Smooth muscle cell (in vitro differentiated cells): ENCODE data around the gene FOLR3. TPM values are rescaled to one million over a fixed set of nuclear protein-coding genes. Genes with fewer than 3 reads are reported as not detected.

Source experiments
- DNase-seq: peaks from one replicate; lab custom pipeline; 2025; ENCODE audit not compliant: unreplicated experiment; lab: John Stamatoyannopoulos, UW
- H2AFZ ChIP-seq: fragments of 200-600 bp; sonication (generic); 2 replicates; pipeline ENCODE4 v1.6.0; 2016; ENCODE audit warnings: antibody characterized with exemption, low read depth, mild to moderate bottlenecking
- H3F3A ChIP-seq: fragments of 200-600 bp; sonication (generic); 2 replicates; pipeline ENCODE4 v1.6.0; 2017; ENCODE audit warnings: antibody characterized with exemption, low read depth
- H3K27ac ChIP-seq: fragments of 200-600 bp; sonication (generic); 2 replicates; pipeline ENCODE4 v1.5.1; 2016; ENCODE audit warnings: low read depth, mild to moderate bottlenecking
- H3K27me3 ChIP-seq: fragments of 200-600 bp; sonication (generic); 2 replicates; pipeline ENCODE4 v1.6.1; 2016; ENCODE audit warnings: low read depth, mild to moderate bottlenecking
- H3K36me3 ChIP-seq: fragments of 200-600 bp; sonication (generic); 2 replicates; pipeline ENCODE4 v1.5.1; 2016; ENCODE audit warnings: low read depth
- H3K4me1 ChIP-seq: fragments of 200-600 bp; sonication (generic); 2 replicates; pipeline ENCODE4 v1.5.1; 2016; ENCODE audit warnings: low read depth
- H3K4me2 ChIP-seq: fragments of 200-600 bp; sonication (generic); 2 replicates; pipeline ENCODE4 v1.6.0; 2016; ENCODE audit warnings: mild to moderate bottlenecking
- H3K4me3 ChIP-seq: fragments of 200-600 bp; sonication (generic); 2 replicates; pipeline ENCODE4 v1.5.1; 2016; ENCODE audit warnings: mild to moderate bottlenecking
- H3K79me2 ChIP-seq: fragments of 200-600 bp; sonication (generic); 2 replicates; pipeline ENCODE4 v1.6.0; 2016; ENCODE audit warnings: low read depth, mild to moderate bottlenecking
- H3K9ac ChIP-seq: fragments of 200-600 bp; sonication (generic); 2 replicates; pipeline ENCODE4 v1.6.0; 2016; ENCODE audit warnings: low read depth
- H3K9me3 ChIP-seq: fragments of 200-600 bp; sonication (generic); replicated peaks from 2 replicates; pipeline ENCODE4 v1.5.1; 2016; ENCODE audit warnings: low read depth
- H4K20me1 ChIP-seq: fragments of 200-600 bp; sonication (generic); 2 replicates; pipeline ENCODE4 v1.6.0; 2016; ENCODE audit warnings: low read depth
- WGBS: methylation state at CpG from one replicate; pipeline ENCODE4 v1.1.7; 2016; ENCODE audit warnings: low lambda C conversion rate; 5-methylcytosine and 5-hydroxymethylcytosine counted together
- polyA plus RNA-seq: library from polyadenylated mRNA; unstranded; fragments of >200 nt; fragmentation: Nextera tagmentation; extraction: Ambion mirVana; gene quantifications from 2 replicates; pipeline ENCODE4 v1.2.1, GENCODE V29; 2016
- total RNA-seq: library from RNA; depleted of rRNA; stranded (reverse); fragments of >200 nt; gene quantifications from 2 replicates; pipeline ENCODE4 v1.2.3, GENCODE V29; 2014
- TF ChIP-seq, protein P1 (sequence below): fragments of 200-600 bp; sonication (generic); IDR thresholded peaks from 2 replicates; pipeline ENCODE4 v1.5.1; 2017; ENCODE audit warnings: borderline replicate concordance, mild to moderate bottlenecking, antibody characterized with exemption; ENCODE audit not compliant: insufficient read depth, poor library complexity, severe bottlenecking

FOLR3 gene
- total and polyA plus RNA-seq, 2 experiments from 2014 or later = not detected

DNA sequence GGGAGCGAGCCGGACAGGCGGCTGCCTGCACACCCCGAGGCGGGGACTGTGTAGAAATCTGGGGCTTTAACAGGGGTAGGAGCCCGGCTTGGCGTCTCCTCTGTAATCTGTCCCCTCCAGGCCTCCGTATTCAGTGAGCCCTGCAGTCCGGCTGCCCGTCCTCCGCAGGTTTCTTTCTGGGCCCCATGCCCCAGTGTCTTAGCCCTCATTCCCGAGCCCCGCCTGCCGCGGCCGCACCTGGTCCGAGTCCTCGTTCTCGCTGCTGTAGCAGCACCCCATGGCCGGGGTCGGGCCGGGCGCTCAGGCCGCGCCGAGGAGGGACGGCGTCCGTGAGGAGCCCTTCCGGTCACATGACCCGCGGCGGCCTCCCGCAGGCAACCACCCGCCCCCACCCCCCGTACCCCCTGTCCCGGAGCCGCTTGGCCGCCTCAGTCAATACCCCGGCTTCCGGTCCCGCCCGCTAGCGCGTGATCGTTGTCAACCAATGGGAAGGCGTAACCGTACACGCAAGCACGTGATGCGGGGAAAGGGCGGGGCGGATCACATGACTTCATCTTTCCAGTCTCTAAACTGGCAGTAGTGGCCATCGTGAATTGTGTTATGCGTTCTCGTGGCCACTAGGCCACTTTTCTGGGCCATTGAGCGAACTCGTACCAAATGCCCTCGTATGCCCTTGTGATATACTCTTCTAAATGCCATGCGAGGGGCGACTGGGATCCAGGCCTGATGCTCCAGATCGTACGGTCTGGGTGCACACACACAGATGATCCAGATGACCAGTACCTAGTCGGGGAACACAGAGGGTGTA is 32.4 kb upstream of the FOLR3 start, which contains the start of gene LAMTOR1:
LAMTOR1 (minus strand) TSS at position 352 of the 808 bp plus-strand sequence; CDS start at position 279, 73 bp downstream.
- H3K4me1 ChIP-seq = peaks cover 8% of the 10 kb centered on the region
- peak within 1 kb of the TSS; percentile 49 for H2AFZ ChIP-seq
- H3K79me2 ChIP-seq = peaks cover 37% of the 10 kb centered on the region
- H3K4me2 ChIP-seq = peak within 1 kb of the TSS; percentile 98
- peak within 1 kb of the TSS; percentile 96 for H3K9ac ChIP-seq
- peak within 1 kb of the TSS; percentile 84 for H3K4me3 ChIP-seq
- peak; percentile 94 for DNase-seq
- 7% methylated on average over 44 of the region's 64 CpGs for WGBS
- no peaks in the 10 kb centered on the region for H3K27me3 ChIP-seq
- no peaks in the 10 kb centered on the region for H3K36me3 ChIP-seq
- no peaks in the 10 kb centered on the region for H4K20me1 ChIP-seq
- no peaks in the 10 kb centered on the region for H3K9me3 ChIP-seq
- H3K27ac ChIP-seq = peak within 1 kb of the TSS; percentile 90
- TF ChIP-seq, protein P1, sequence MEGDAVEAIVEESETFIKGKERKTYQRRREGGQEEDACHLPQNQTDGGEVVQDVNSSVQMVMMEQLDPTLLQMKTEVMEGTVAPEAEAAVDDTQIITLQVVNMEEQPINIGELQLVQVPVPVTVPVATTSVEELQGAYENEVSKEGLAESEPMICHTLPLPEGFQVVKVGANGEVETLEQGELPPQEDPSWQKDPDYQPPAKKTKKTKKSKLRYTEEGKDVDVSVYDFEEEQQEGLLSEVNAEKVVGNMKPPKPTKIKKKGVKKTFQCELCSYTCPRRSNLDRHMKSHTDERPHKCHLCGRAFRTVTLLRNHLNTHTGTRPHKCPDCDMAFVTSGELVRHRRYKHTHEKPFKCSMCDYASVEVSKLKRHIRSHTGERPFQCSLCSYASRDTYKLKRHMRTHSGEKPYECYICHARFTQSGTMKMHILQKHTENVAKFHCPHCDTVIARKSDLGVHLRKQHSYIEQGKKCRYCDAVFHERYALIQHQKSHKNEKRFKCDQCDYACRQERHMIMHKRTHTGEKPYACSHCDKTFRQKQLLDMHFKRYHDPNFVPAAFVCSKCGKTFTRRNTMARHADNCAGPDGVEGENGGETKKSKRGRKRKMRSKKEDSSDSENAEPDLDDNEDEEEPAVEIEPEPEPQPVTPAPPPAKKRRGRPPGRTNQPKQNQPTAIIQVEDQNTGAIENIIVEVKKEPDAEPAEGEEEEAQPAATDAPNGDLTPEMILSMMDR = peak; percentile 39
- no peaks in the 10 kb centered on the region for H3F3A ChIP-seq

DNA sequence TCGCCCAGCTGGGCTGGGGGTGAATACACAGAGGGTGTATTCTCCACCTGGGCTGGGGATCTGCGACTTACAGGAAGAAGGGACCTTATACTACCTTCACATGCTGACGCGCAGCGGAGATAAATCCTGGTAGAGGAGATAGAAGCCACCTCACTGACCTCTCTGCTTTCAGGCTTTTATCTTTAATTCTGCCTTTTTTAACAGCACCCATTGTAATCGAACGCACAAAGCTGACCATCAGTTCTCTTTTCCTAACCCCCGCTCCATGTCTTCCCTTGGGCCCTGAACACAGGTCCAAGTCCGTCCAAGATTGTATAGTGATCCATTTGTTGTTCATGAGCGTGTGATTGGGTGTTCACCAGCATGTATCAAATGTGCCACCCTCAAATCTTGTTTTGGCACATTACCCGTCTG is 31.8 kb upstream of the FOLR3 start:
- TF ChIP-seq, protein P1 = no peak
- Histone ChIP-seq H3K27ac (peak overlapping the region; percentile 52), H3K4me1 (peaks cover 8% of the 10 kb centered on the region), H3K4me2 (peak overlapping the region; percentile 80), H3K9ac (no peak overlapping the region), H3K79me2 (peaks cover 37% of the 10 kb centered on the region), H3K9me3 (no peaks in the 10 kb centered on the region), H3K4me3 (peak overlapping the region; percentile 84), H2AFZ (no peak overlapping the region), H4K20me1 (no peaks in the 10 kb centered on the region), H3F3A (no peaks in the 10 kb centered on the region), H3K27me3 (no peaks in the 10 kb centered on the region), H3K36me3 (no peaks in the 10 kb centered on the region)
- no peak for DNase-seq
- WGBS = 92% methylated on average over 11 of the region's 11 CpGs

- WGBS = 98% methylated on average over 14 of the region's 14 CpGs
- no peak for DNase-seq
- no peak within 1 kb of the TSS for H3K4me3 ChIP-seq
- peaks cover 21% of the 10 kb centered on the region for H3K79me2 ChIP-seq
- no peaks in the 10 kb centered on the region for H3K36me3 ChIP-seq
- no peaks in the 10 kb centered on the region for H4K20me1 ChIP-seq
- H3F3A ChIP-seq = no peaks in the 10 kb centered on the region
- H3K4me1 ChIP-seq = peaks cover 8% of the 10 kb centered on the region
- no peaks in the 10 kb centered on the region for H3K27me3 ChIP-seq
- no peak within 1 kb of the TSS for H3K4me2 ChIP-seq
- H3K9ac ChIP-seq = no peak within 1 kb of the TSS
- TF ChIP-seq, protein P1 = no peak
- no peak within 1 kb of the TSS for H3K27ac ChIP-seq
- no peaks in the 10 kb centered on the region for H3K9me3 ChIP-seq
- no peak within 1 kb of the TSS for H2AFZ ChIP-seq
These were observed 29.6 kb upstream of the FOLR3 start, which contains the start of gene TOMT for GRCh38 chr11:72105888-72106287. TSS of gene TOMT (plus strand) at chr11:72105924. CDS start at chr11:72105952, 28 bp downstream.
